Mucosa of stomach (tissue), 1 donor: ENCODE measurements around the gene PRR35.

Experiments used
- H3K27me3 ChIP-seq: one replicate; pipeline ENCODE4 v1.7.0; 2013; ENCODE audit warnings: mild to moderate bottlenecking, low read length; ENCODE audit not compliant: control insufficient read depth, insufficient read depth
- H3K36me3 ChIP-seq: one replicate; pipeline ENCODE4 v1.7.0; 2013; ENCODE audit warnings: low read length; ENCODE audit not compliant: control insufficient read depth, insufficient read depth
- H3K4me1 ChIP-seq: one replicate; pipeline ENCODE4 v1.7.0; 2013; ENCODE audit warnings: mild to moderate bottlenecking, low read length; ENCODE audit not compliant: control insufficient read depth, insufficient read depth
- H3K4me3 ChIP-seq: one replicate; pipeline ENCODE4 v1.7.0; 2013; ENCODE audit warnings: low read length
- H3K9ac ChIP-seq: one replicate; pipeline ENCODE4 v1.7.0; 2013; ENCODE audit warnings: mild to moderate bottlenecking, low read length, moderate library complexity
- H3K9me3 ChIP-seq: one replicate; pipeline ENCODE4 v1.7.0; 2013; ENCODE audit warnings: mild to moderate bottlenecking, low read length, moderate library complexity; ENCODE audit not compliant: control insufficient read depth
- donor health status: Pancreatic carcinoma.

Gene PRR35

DNA sequence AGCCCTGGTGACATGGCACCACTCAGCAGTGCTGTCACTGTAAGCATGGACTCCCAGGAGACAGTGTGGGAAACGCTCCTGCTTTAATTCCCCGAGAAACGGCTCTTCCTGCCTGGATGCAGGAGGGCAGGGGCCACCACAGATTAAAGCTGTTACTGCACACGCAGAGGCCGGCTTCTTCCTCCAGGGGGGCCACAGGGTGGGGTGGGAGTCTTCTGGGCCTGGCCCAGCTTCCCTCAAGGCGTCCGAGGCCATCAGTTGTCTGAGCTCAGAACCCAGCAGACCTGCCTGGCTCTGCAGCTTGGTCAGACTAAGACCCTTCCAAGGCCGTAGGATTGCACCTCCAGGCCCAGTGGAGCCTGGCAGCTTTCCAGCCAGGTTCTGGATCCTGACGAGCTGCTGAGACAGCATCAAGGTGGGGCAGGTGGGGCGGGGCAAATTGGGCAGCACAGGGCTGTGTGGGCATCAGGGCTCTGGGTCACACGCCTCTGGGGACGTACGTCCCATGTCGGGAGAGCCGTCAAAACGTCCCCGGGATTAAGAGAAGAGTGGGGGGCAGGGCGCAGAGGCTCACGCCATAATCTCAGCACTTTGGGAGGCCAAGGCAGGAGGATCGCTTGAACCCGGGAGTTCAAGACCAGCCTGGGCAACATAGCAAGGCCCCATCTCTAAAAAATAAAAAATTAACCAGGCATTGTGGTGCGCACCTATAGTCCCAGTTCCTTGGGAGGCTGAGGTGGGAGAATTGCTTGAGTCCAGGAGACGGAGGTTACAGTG is 37.7 kb upstream of the PRR35 start:
- no peaks in the 10 kb centered on the region for H3K27me3 ChIP-seq
- H3K36me3 ChIP-seq = no peaks in the 10 kb centered on the region

DNA sequence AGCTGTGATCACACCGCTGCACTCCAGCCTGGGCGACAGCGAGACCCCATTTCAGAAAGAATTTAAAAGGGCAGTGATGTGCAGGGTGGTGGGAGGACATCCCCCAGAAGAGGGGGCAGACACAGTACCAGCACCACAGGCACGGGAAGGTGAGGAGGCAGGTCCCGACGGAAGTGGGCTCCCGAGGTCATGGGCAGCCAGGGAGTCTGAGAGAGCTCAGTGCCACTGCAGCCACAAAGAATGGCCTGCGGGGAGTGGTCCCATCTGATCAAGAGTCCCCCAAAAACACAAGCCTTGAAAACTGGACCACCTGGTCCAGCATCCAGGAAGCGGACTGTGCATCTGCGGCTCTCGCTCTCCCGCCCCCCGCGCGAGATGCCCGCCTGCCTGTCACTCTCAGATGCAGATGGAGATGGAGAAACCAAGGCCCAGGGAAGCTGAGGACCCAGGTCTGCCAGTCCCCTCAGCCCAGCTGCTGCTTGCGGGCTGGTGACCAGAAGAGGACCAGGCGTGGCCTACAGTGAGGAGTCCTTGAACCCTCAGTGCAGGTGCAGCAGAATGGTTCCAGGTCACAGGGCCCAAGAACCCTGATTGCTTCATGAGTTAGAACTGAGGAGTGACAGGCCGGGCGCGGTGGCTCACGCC is 37.0 kb upstream of the PRR35 start:
- Histone ChIP-seq H3K4me3 (no peak overlapping the region), H3K9ac (no peak overlapping the region), H3K9me3 (no peaks in the 10 kb centered on the region), H3K36me3 (no peaks in the 10 kb centered on the region), H3K4me1 (peaks cover 28% of the 10 kb centered on the region), H3K27me3 (no peaks in the 10 kb centered on the region)

More for the DNA sequence above, 37.7 kb upstream of the PRR35 start:
- H3K9me3 ChIP-seq = no peaks in the 10 kb centered on the region
- no peak overlapping the region for H3K9ac ChIP-seq
- H3K4me1 ChIP-seq = peaks cover 28% of the 10 kb centered on the region
- H3K4me3 ChIP-seq = no peak overlapping the region

DNA sequence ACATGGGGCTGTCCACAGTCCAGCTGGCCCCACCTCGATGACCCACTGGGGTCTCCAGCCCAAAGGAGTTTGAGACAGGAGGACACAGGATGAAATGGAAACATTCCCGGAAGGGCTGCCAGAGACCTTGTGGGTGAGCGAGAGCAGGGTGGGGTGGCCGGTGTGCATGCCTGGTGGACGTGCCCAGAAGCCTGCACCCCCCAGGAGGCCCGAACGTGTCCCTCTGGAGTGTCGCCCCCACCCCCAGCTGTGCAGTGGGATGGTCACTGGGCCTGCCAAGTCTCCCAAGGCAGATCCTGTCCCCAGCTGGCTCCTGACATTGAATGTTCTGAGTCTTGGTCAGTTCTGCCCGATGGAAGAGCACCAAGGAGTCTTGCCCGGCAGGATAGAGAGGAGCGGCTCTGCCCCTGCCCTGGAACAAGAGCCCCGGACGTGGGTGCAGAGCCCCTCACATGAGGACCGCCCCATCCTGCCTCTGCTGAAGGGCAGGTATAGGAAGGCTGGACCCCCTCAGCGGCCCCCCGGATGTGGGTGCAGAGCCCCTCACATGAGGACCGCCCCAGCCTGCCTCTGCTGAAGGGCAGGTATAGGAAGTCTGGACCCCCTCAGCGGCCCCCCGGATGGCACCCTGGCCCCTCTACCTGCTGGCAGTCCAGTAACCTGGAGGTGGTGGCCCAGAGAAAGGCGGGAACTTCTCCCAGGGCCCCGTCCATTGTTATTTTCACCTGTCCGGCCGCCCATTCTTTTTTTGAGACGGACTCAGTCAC is 35.7 kb upstream of the PRR35 start:
- H3K9ac ChIP-seq = no peak overlapping the region
- H3K9me3 ChIP-seq = no peaks in the 10 kb centered on the region
- no peaks in the 10 kb centered on the region for H3K36me3 ChIP-seq
- no peak overlapping the region for H3K4me3 ChIP-seq
- no peaks in the 10 kb centered on the region for H3K27me3 ChIP-seq
- H3K4me1 ChIP-seq = peaks cover 37% of the 10 kb centered on the region

- H3K9me3 ChIP-seq = no peaks in the 10 kb centered on the region
- no peaks in the 10 kb centered on the region for H3K36me3 ChIP-seq
- no peaks in the 10 kb centered on the region for H3K27me3 ChIP-seq
- peaks cover 44% of the 10 kb centered on the region for H3K4me1 ChIP-seq
- no peak overlapping the region for H3K9ac ChIP-seq
- H3K4me3 ChIP-seq = no peak overlapping the region
Observed at GRCh38 chr16:525123-525519, 35.1 kb upstream of the PRR35 start.

- Histone ChIP-seq H3K9me3 (no peaks in the 10 kb centered on the region), H3K27me3 (no peaks in the 10 kb centered on the region), H3K4me1 (peaks cover 49% of the 10 kb centered on the region), H3K4me3 (peak overlapping the region; percentile 68), H3K9ac (peak overlapping the region; percentile 69), H3K36me3 (no peaks in the 10 kb centered on the region)
Observed at GRCh38 chr16:525520-526180, 34.5 kb upstream of the PRR35 start.

- Histone ChIP-seq H3K9ac (peak overlapping the region; percentile 69), H3K4me3 (peak overlapping the region; percentile 68), H3K27me3 (no peaks in the 10 kb centered on the region), H3K4me1 (peaks cover 49% of the 10 kb centered on the region), H3K36me3 (no peaks in the 10 kb centered on the region), H3K9me3 (no peaks in the 10 kb centered on the region)
Observed at GRCh38 chr16:526181-527014, 33.8 kb upstream of the PRR35 start.

- H3K4me3 ChIP-seq = peak within 1 kb of the TSS; percentile 68
- no peaks in the 10 kb centered on the region for H3K27me3 ChIP-seq
- H3K4me1 ChIP-seq = peaks cover 45% of the 10 kb centered on the region
- no peaks in the 10 kb centered on the region for H3K36me3 ChIP-seq
- H3K9ac ChIP-seq = peak within 1 kb of the TSS; percentile 72
- H3K9me3 ChIP-seq = no peaks in the 10 kb centered on the region
Observed at GRCh38 chr16:527015-527903, 32.9 kb upstream of the PRR35 start, which contains the start of gene CAPN15. Gene CAPN15 (plus strand): TSS chr16:527712. CDS start chr16:546839, 19,127 bp downstream.

DNA sequence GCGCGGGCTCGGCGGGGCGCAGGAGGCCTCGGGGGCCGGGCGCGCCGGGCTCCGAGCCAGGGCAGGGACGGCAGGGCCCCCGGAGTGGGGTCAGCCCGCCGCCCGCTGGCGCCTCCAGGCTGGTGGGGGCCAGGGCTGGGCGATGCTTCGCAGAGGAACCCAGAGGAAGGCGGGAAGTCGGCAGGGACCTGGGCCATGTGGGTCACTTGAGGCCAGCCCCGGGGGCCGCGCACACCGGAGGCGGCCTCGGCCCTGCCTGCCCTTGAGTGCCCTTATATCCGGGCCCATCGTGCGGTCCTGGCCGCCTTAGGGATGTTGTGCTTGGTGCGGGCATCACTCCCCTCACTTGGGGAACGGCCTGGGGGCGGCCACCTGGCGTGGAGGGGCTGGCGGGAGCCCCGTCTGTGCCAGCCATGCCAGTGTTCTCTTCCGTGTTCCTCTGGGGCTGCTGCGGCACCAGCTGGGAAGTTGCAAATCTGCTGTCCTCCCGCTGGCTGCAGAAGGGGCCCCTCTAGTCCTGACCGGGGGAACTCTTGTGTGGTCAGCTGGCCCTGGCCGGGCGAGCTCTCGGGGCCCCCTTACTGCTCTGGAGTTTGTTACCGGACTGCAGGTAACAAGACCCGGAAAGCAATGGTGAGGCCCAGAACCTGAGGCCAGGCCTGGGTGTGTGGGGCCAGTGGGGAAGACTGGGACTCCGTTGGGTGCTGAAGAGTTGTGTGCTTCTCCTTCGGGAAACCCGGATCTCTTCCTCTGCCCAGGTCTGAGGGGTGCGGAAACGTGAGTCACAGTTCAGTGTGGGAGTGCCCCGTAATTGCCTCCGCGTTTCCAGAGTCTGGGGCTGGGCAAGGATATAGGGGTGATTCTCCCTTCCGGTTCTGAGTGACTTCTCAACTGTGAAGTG is 31.8 kb upstream of the PRR35 start:
- peak overlapping the region; percentile 57 for H3K4me3 ChIP-seq
- peaks cover 48% of the 10 kb centered on the region for H3K4me1 ChIP-seq
- H3K27me3 ChIP-seq = no peaks in the 10 kb centered on the region
- H3K9me3 ChIP-seq = no peaks in the 10 kb centered on the region
- peak overlapping the region; percentile 72 for H3K9ac ChIP-seq
- H3K36me3 ChIP-seq = no peaks in the 10 kb centered on the region

GRCh38 chr16:529012-529575 is 31.1 kb upstream of the PRR35 start:
- Histone ChIP-seq H3K27me3 (no peaks in the 10 kb centered on the region), H3K9me3 (no peaks in the 10 kb centered on the region), H3K4me1 (peaks cover 53% of the 10 kb centered on the region), H3K9ac (peak overlapping the region; percentile 72), H3K36me3 (no peaks in the 10 kb centered on the region), H3K4me3 (peak overlapping the region; percentile 57)
